ENCODE results near the gene ZAR1. TPM values are rescaled to one million over a fixed set of nuclear protein-coding genes. Genes with fewer than 3 reads are reported as not detected.

Gene ZAR1
- total and polyA plus RNA-seq, 2 donors (not counting 1 experiment from before 2014, with no cell fraction given): not detected

- TF ChIP-seq EZH2 (IDR thresholded peaks at IDR 0.05; ENCODE audit: borderline replicate concordance, insufficient read depth, low read depth, low read length, poor library complexity, severe bottlenecking) (no peak), CTCF (IDR thresholded peaks at IDR 0.05) (no peak)
- peak overlapping the region; percentile 79 for H3K4me3 Mint-ChIP-seq
- H3K27me3 ChIP-seq (replicated peaks in 1 of 4; ENCODE audit: control extremely low read depth in 1 of 4, control insufficient read depth in 3 of 4, insufficient read depth in 4 of 4, low read length in 3 of 4): peaks cover 0 to 38% (median 35%) of the 10 kb centered on the region in 4 experiments
- peaks cover 0 to 1% (median 0%) of the 10 kb centered on the region in 3 donors for H3K9me3 ChIP-seq (ENCODE audit: control extremely low read depth in 1 of 3, control insufficient read depth in 2 of 3, insufficient read depth in 1 of 3, low read length in 2 of 3)
- ATAC-seq (ENCODE audit: low read depth): no peak
- H4K20me1 ChIP-seq (ENCODE audit: control insufficient read depth, insufficient read depth, low read length, poor library complexity, severe bottlenecking): no peaks in the 10 kb centered on the region
- peaks cover 69% of the 10 kb centered on the region for H3K27me3 Mint-ChIP-seq
- no peaks in the 10 kb centered on the region for H3K79me2 ChIP-seq (ENCODE audit: control insufficient read depth, insufficient read depth, low read length)
- peak; percentile 22 for DNase-seq
- ChIA-PET POLR2A (no interaction called here), CTCF (interaction anchor here (0.8 to 1.1 kb wide), 2 partner anchors 61 to 94 kb away, joined by 3 to 4 read pairs; no protein-coding TSS in a partner anchor)
- H3K4me2 ChIP-seq (replicated peaks; ENCODE audit: low read depth, low read length, poor library complexity, severe bottlenecking): peak overlapping the region; percentile 82
- peaks cover 18% of the 10 kb centered on the region for H3K4me1 Mint-ChIP-seq
- no peaks in the 10 kb centered on the region for H3K9me3 Mint-ChIP-seq (ENCODE audit: insufficient read depth)
- H3K4me3 ChIP-seq (ENCODE audit: control extremely low read depth in 1 of 5, extremely low read depth in 1 of 5, insufficient read depth in 1 of 5, low read depth in 2 of 5, low read length in 4 of 5): peak overlapping the region in 1 of 5 experiments; percentile 9
- peak overlapping the region; percentile 46 for H2AFZ ChIP-seq (ENCODE audit: insufficient read depth, low read depth, low read length, poor library complexity, severe bottlenecking)
- peaks cover 19 to 23% of the 10 kb centered on the region in 2 donors for H3K4me1 ChIP-seq (ENCODE audit: control insufficient read depth in 2 of 2, insufficient read depth in 2 of 2, low read length in 2 of 2)
- intact Hi-C loops (cut with micrococcal nuclease): no loop called here
- H3K27ac ChIP-seq (ENCODE audit: low read length in 2 of 2): no peak overlapping the region
- H3K36me3 ChIP-seq (replicated peaks in 1 of 2; ENCODE audit: control extremely low read depth in 1 of 2, control insufficient read depth in 1 of 2, extremely low read depth in 1 of 2, insufficient read depth in 2 of 2, low read length in 1 of 2): no peaks in the 10 kb centered on the region
- no peak overlapping the region for H3K27ac Mint-ChIP-seq
- H3K9ac ChIP-seq (ENCODE audit: low read length): peak overlapping the region; percentile 25
- WGBS (ENCODE audit: insufficient coverage): 21% methylated on average over 19 of the region's 22 CpGs
Measured at GRCh38 chr4:48484494-48485168, 5.4 kb upstream of the ZAR1 start.

- Histone ChIP-seq H3K9ac (ENCODE audit: low read length) (peak overlapping the region; percentile 49), H3K27me3 (replicated peaks in 1 of 4; ENCODE audit: control extremely low read depth in 1 of 4, control insufficient read depth in 3 of 4, insufficient read depth in 4 of 4, low read length in 3 of 4) (peaks cover 0 to 29% (median 21%) of the 10 kb centered on the region in 4 experiments), H2AFZ (ENCODE audit: insufficient read depth, low read depth, low read length, poor library complexity, severe bottlenecking) (peak overlapping the region; percentile 51), H3K36me3 (replicated peaks in 1 of 2; ENCODE audit: control extremely low read depth in 1 of 2, control insufficient read depth in 1 of 2, extremely low read depth in 1 of 2, insufficient read depth in 2 of 2, low read length in 1 of 2) (no peaks in the 10 kb centered on the region), H3K27ac (ENCODE audit: low read length in 2 of 2) (no peak overlapping the region), H4K20me1 (ENCODE audit: control insufficient read depth, insufficient read depth, low read length, poor library complexity, severe bottlenecking) (no peaks in the 10 kb centered on the region), H3K79me2 (ENCODE audit: control insufficient read depth, insufficient read depth, low read length) (no peaks in the 10 kb centered on the region), H3K4me2 (replicated peaks; ENCODE audit: low read depth, low read length, poor library complexity, severe bottlenecking) (peak overlapping the region; percentile 74), H3K4me1 (ENCODE audit: control insufficient read depth in 2 of 2, insufficient read depth in 2 of 2, low read length in 2 of 2) (peaks cover 10 to 15% of the 10 kb centered on the region in 2 donors), H3K9me3 (ENCODE audit: control extremely low read depth in 1 of 3, control insufficient read depth in 2 of 3, insufficient read depth in 1 of 3, low read length in 2 of 3) (peaks cover 0 to 4% (median 1%) of the 10 kb centered on the region in 3 donors), H3K4me3 (ENCODE audit: control extremely low read depth in 1 of 5, extremely low read depth in 1 of 5, insufficient read depth in 1 of 5, low read depth in 2 of 5, low read length in 4 of 5) (peak overlapping the region in 2 of 5 experiments; percentile 29 to 39)
- Mint-ChIP-seq H3K9me3 (ENCODE audit: insufficient read depth) (no peaks in the 10 kb centered on the region), H3K4me3 (peak overlapping the region; percentile 80), H3K4me1 (peaks cover 8% of the 10 kb centered on the region), H3K27ac (no peak overlapping the region), H3K27me3 (peaks cover 45% of the 10 kb centered on the region)
- WGBS (ENCODE audit: insufficient coverage): 19% methylated on average over 11 of the region's 14 CpGs
- intact Hi-C loops (cut with micrococcal nuclease): no loop called here
- TF ChIP-seq CTCF (IDR thresholded peaks at IDR 0.05) (no peak), EZH2 (IDR thresholded peaks at IDR 0.05; ENCODE audit: borderline replicate concordance, insufficient read depth, low read depth, low read length, poor library complexity, severe bottlenecking) (peak; percentile 29)
- CTCF ChIA-PET: no interaction called here
- DNase-seq (peak; percentile 15), ATAC-seq (ENCODE audit: low read depth) (no peak)
- POLR2A ChIA-PET: no interaction called here
Measured at GRCh38 chr4:48489683-48490011, 405 bp upstream of the ZAR1 start.

Measured in B cell (primary cell).